Keratinocyte (primary cell): Measurements from ENCODE around the gene MRPL48. TPM values are rescaled to one million over a fixed set of nuclear protein-coding genes. Genes with fewer than 3 reads are reported as not detected.

ENCODE experiments used
- DNase-seq: peaks from one replicate; pipeline ENCODE4 v3.0.0-alpha.2; 2011; ENCODE audit warnings: low read depth, missing footprints, low spot score
- FAIRE-seq: peaks from 2 replicates; lab custom pipeline; 2011; peaks lifted over from hg19 to GRCh38; lab: Jason Lieb, UNC
- H2AFZ ChIP-seq: 2 replicates; pipeline ENCODE4 v1.6.0; 2012; ENCODE audit warnings: low read length, control low read depth, inconsistent platforms; ENCODE audit not compliant: control insufficient read depth
- H3K27ac ChIP-seq: 2 replicates; pipeline ENCODE4 v1.5.1; 2011; ENCODE audit warnings: low read length; ENCODE audit not compliant: control insufficient read depth, insufficient read depth
- H3K27me3 ChIP-seq: 3 replicates; pipeline ENCODE4 v1.6.0; 2011; ENCODE audit warnings: low read length; ENCODE audit not compliant: control insufficient read depth, insufficient read depth; ENCODE audit errors: extremely low read depth
- H3K36me3 ChIP-seq, 2 experiments: 2 replicates in 1 of 2; 3 replicates in 1 of 2; pipeline ENCODE4 v1.5.1; 2011; ENCODE audit warnings: low read length in 2 of 2, mild to moderate bottlenecking in 1 of 2; ENCODE audit not compliant: control insufficient read depth in 2 of 2, insufficient read depth in 2 of 2; ENCODE audit errors: extremely low read depth in 1 of 2
- H3K4me1 ChIP-seq: 3 replicates; pipeline ENCODE4 v1.5.1; 2011; ENCODE audit warnings: low read length; ENCODE audit not compliant: control insufficient read depth, insufficient read depth; ENCODE audit errors: extremely low read depth
- H3K4me2 ChIP-seq: 3 replicates; pipeline ENCODE4 v1.6.0; 2011; ENCODE audit warnings: low read depth, low read length; ENCODE audit not compliant: control insufficient read depth, insufficient read depth; ENCODE audit errors: extremely low read depth
- H3K4me3 ChIP-seq, 3 experiments: fragments of 200-600 bp in 1 of 3; sonication (generic) in 1 of 3; 2 replicates in 2 of 3; 3 replicates in 1 of 3; pipeline ENCODE4 v1.5.1; 2011 to 2016; ENCODE audit warnings: low read length in 3 of 3, mild to moderate bottlenecking in 3 of 3, control low read depth in 2 of 3, inconsistent platforms in 1 of 3, low read depth in 1 of 3, mixed read lengths in 1 of 3, mixed run types in 1 of 3, moderate library complexity in 1 of 3; ENCODE audit not compliant: control insufficient read depth in 2 of 3, insufficient read depth in 2 of 3; ENCODE audit errors: extremely low read depth in 1 of 3
- H3K79me2 ChIP-seq: 2 replicates; pipeline ENCODE4 v1.6.0; 2012; ENCODE audit warnings: low read length; ENCODE audit not compliant: control insufficient read depth, insufficient read depth
- H3K9ac ChIP-seq: 3 replicates; pipeline ENCODE4 v1.6.0; 2011; ENCODE audit warnings: low read length; ENCODE audit not compliant: control insufficient read depth, insufficient read depth; ENCODE audit errors: extremely low read depth
- H3K9me1 ChIP-seq: 3 replicates; pipeline ENCODE4 v1.6.0; 2011; ENCODE audit warnings: low read length; ENCODE audit not compliant: control insufficient read depth, insufficient read depth; ENCODE audit errors: extremely low read depth
- H3K9me3 ChIP-seq: 2 replicates; pipeline ENCODE4 v1.5.1; 2012; ENCODE audit warnings: low read depth, low read length; ENCODE audit not compliant: control insufficient read depth
- H4K20me1 ChIP-seq: 3 replicates; pipeline ENCODE4 v1.6.0; 2011; ENCODE audit warnings: low read length; ENCODE audit not compliant: control insufficient read depth, insufficient read depth; ENCODE audit errors: extremely low read depth
- EZH2 ChIP-seq: IDR thresholded peaks from one replicate; pipeline ENCODE4 v1.6.1; 2012; ENCODE audit warnings: inconsistent platforms, mild to moderate bottlenecking, low read length, moderate library complexity
- dilution Hi-C: fragments of 300-500 bp; cut with MboI; formaldehyde crosslinking; loops from one replicate; pipeline ENCODE4 v1.7.0; 2020; ENCODE audit warnings: low sequenced_read_pairs; ENCODE audit not compliant: extremely low pct_ligation_motif_present
- polyA plus RNA-seq, 5 experiments: library from polyadenylated mRNA; depleted of rRNA in 3 of 5; stranded (reverse) in 3 of 5; stranded (forward) in 1 of 5; unstranded in 1 of 5; fragments of >200 nt; gene quantifications; 1 replicate in 1 of 5; 2 replicates in 3 of 5; 3 replicates in 1 of 5; pipeline versions ENCODE4 v1.2.1 to v1.2.3, GENCODE V29; 2011 to 2012; ENCODE audit warnings: missing spikeins in 2 of 5, low read depth in 1 of 5, low replicate concordance in 1 of 5
- TF ChIP-seq, protein P1 (sequence below), 3 experiments: IDR thresholded peaks in 1 of 3; conservative IDR thresholded peaks in 1 of 3; optimal IDR thresholded peaks in 1 of 3; 2 replicates in 2 of 3; 3 replicates in 1 of 3; pipeline versions ENCODE3 to v1.5.1; 2011; ENCODE audit warnings: low read length in 3 of 3, mild to moderate bottlenecking in 3 of 3, moderate library complexity in 2 of 3, control low read depth in 1 of 3, inconsistent platforms in 1 of 3; ENCODE audit not compliant: insufficient read depth in 2 of 3; ENCODE audit errors: extremely low read depth in 1 of 3

The MRPL48 gene
- polyA plus RNA-seq, 1 donor (not counting 4 experiments of a cell fraction or from before 2014, with no cell fraction given) = 72.2 TPM

DNA sequence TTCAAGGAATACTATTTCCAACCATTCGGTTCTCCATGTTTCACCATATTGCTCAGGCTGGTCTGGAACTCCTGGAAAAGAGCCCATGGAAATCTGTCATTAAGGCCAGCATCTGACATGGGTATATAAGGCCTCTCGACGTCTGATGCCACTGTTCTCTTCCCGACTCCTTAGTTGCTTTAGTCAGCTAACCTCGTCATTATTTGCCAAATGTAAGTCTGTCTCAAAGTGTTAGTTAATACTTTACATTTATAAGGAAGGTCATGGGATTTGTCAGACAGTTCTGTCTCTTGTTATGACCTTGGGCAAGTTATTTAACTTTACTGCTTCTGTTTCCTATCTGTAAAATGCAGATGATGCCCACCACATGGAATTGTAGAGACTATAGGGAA, 1.6 kb downstream of the MRPL48 start:
- Histone ChIP-seq H3K27me3 (no peaks in the 10 kb centered on the region), H3K9ac (no peak overlapping the region), H4K20me1 (no peaks in the 10 kb centered on the region), H3K36me3 (peaks cover 0 to 3% of the 10 kb centered on the region in 2 experiments), H3K79me2 (peaks cover 12% of the 10 kb centered on the region), H3K4me3 (peak overlapping the region in 1 of 3 experiments; percentile 87), H3K9me1 (no peaks in the 10 kb centered on the region), H3K27ac (peak overlapping the region; percentile 91), H3K4me1 (peaks cover 17% of the 10 kb centered on the region), H2AFZ (no peak overlapping the region), H3K9me3 (no peaks in the 10 kb centered on the region), H3K4me2 (peak overlapping the region; percentile 89)
- dilution Hi-C loops = no loop called here
- TF ChIP-seq EZH2 = no peak
- TF ChIP-seq, protein P1, sequence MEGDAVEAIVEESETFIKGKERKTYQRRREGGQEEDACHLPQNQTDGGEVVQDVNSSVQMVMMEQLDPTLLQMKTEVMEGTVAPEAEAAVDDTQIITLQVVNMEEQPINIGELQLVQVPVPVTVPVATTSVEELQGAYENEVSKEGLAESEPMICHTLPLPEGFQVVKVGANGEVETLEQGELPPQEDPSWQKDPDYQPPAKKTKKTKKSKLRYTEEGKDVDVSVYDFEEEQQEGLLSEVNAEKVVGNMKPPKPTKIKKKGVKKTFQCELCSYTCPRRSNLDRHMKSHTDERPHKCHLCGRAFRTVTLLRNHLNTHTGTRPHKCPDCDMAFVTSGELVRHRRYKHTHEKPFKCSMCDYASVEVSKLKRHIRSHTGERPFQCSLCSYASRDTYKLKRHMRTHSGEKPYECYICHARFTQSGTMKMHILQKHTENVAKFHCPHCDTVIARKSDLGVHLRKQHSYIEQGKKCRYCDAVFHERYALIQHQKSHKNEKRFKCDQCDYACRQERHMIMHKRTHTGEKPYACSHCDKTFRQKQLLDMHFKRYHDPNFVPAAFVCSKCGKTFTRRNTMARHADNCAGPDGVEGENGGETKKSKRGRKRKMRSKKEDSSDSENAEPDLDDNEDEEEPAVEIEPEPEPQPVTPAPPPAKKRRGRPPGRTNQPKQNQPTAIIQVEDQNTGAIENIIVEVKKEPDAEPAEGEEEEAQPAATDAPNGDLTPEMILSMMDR (optimal IDR thresholded peaks at IDR 0.05 in 1 of 3, IDR thresholded peaks at IDR 0.05 in 1 of 3, conservative IDR thresholded peaks at IDR 0.05 in 1 of 3; ENCODE audit: extremely low read depth in 1 of 3, insufficient read depth in 2 of 3, low read length in 3 of 3) = no peak
- DNase-seq (no peak), FAIRE-seq (no peak)

DNA sequence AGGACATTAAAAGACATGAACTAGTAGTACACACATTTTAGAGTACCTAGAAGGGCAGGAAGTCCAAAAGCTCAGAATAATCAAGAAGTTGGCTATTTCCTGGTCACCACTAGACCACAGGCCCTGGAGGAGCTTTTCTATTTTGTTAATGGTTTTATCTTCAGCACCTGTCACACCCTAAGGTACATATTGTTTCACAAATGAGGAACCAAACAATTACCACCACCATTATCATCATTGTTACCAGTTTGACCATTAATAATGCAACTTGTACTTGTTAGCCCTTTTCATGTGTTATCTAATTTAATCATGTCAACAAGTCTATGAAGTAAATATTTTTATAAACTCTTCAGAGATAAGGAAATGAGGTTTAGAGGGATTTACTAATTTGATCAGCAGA, 4.9 kb downstream of the MRPL48 start:
- Histone ChIP-seq H3K9me3 (no peaks in the 10 kb centered on the region), H3K4me1 (peaks cover 10% of the 10 kb centered on the region), H3K27me3 (no peaks in the 10 kb centered on the region), H3K36me3 (peaks cover 0 to 3% of the 10 kb centered on the region in 2 experiments), H3K9me1 (no peaks in the 10 kb centered on the region), H3K9ac (no peak overlapping the region), H3K79me2 (peaks cover 12% of the 10 kb centered on the region), H3K27ac (no peak overlapping the region), H3K4me2 (no peak overlapping the region), H2AFZ (no peak overlapping the region), H3K4me3 (no peak overlapping the region), H4K20me1 (no peaks in the 10 kb centered on the region)
- dilution Hi-C loops = no loop called here
- FAIRE-seq (no peak), DNase-seq (no peak)
- TF ChIP-seq, protein P1 (optimal IDR thresholded peaks at IDR 0.05 in 1 of 3, IDR thresholded peaks at IDR 0.05 in 1 of 3, conservative IDR thresholded peaks at IDR 0.05 in 1 of 3; ENCODE audit: extremely low read depth in 1 of 3, insufficient read depth in 2 of 3, low read length in 3 of 3) = no peak
- TF ChIP-seq EZH2 = no peak
